H9 (cell line): ENCODE data around the gene HK2. TPM values are rescaled to one million over a fixed set of nuclear protein-coding genes. Genes with fewer than 3 reads are reported as not detected.
A peak's percentile ranks its signal among the peaks of the same experiment; 100 is the strongest.

ENCODE experiments used
- DNase-seq: peaks from one replicate; pipeline ENCODE4 v3.0.0-alpha.2; 2017
- H2AFZ ChIP-seq: one replicate; pipeline ENCODE4 v1.6.1; 2013; ENCODE audit warnings: mild to moderate bottlenecking, low read length, control low read depth, moderate library complexity
- H2AK5ac ChIP-seq: 2 replicates; pipeline ENCODE4 v1.6.1; 2013; ENCODE audit warnings: low read length, control low read depth, mixed read lengths; ENCODE audit not compliant: insufficient read length
- H2BK120ac ChIP-seq: one replicate; pipeline ENCODE4 v1.6.1; 2013; ENCODE audit warnings: low read depth, mild to moderate bottlenecking, low read length, control low read depth, inconsistent platforms; ENCODE audit not compliant: poor library complexity, severe bottlenecking
- H2BK12ac ChIP-seq: 2 replicates; pipeline ENCODE4 v1.6.1; 2013; ENCODE audit warnings: low read length, control low read depth, mixed read lengths, low read depth; ENCODE audit not compliant: insufficient read length
- H2BK15ac ChIP-seq: 2 replicates; pipeline ENCODE4 v1.6.1; 2013; ENCODE audit warnings: low read depth, low read length, control low read depth
- H2BK20ac ChIP-seq: one replicate; pipeline ENCODE4 v1.6.1; 2013; ENCODE audit warnings: low read depth, mild to moderate bottlenecking, low read length, control low read depth, inconsistent platforms; ENCODE audit not compliant: poor library complexity, severe bottlenecking
- H2BK5ac ChIP-seq: 2 replicates; pipeline ENCODE4 v1.6.1; 2013; ENCODE audit warnings: low read length, control low read depth, mixed read lengths; ENCODE audit not compliant: insufficient read length
- H3K14ac ChIP-seq: 2 replicates; pipeline ENCODE4 v1.6.1; 2013; ENCODE audit warnings: low read length, control low read depth; ENCODE audit not compliant: insufficient read depth
- H3K18ac ChIP-seq: 2 replicates; pipeline ENCODE4 v1.6.1; 2013; ENCODE audit warnings: low read depth, mild to moderate bottlenecking, mixed read lengths, low read length, control low read depth; ENCODE audit not compliant: insufficient read length
- H3K23ac ChIP-seq: 2 replicates; pipeline ENCODE4 v1.6.1; 2013; ENCODE audit warnings: low read length, control low read depth, mixed read lengths, low read depth; ENCODE audit not compliant: insufficient read length
- H3K23me2 ChIP-seq: 2 replicates; pipeline ENCODE4 v1.6.1; 2013; ENCODE audit warnings: low read depth, mild to moderate bottlenecking, mixed read lengths, low read length, control low read depth; ENCODE audit not compliant: insufficient read length, poor library complexity, severe bottlenecking
- H3K27ac ChIP-seq: 2 replicates; pipeline ENCODE4 v1.5.1; 2013; ENCODE audit warnings: low read length, control low read depth, mixed read lengths, low read depth; ENCODE audit not compliant: insufficient read length
- H3K27me3 ChIP-seq: 2 replicates; pipeline ENCODE4 v1.6.1; 2013; ENCODE audit warnings: low read length, control low read depth, inconsistent platforms; ENCODE audit not compliant: insufficient read depth
- H3K4ac ChIP-seq: 2 replicates; pipeline ENCODE4 v1.6.1; 2013; ENCODE audit warnings: low read depth, mild to moderate bottlenecking, control low read depth, inconsistent platforms, low read length, moderate library complexity
- H3K4me1 ChIP-seq: 2 replicates; pipeline ENCODE4 v1.6.1; 2013; ENCODE audit warnings: low read length, control low read depth, inconsistent platforms; ENCODE audit not compliant: insufficient read depth
- H3K4me2 ChIP-seq: 2 replicates; pipeline ENCODE4 v1.6.1; 2013; ENCODE audit warnings: low read length, control low read depth, mixed read lengths; ENCODE audit not compliant: insufficient read length, insufficient read depth
- H3K56ac ChIP-seq: 2 replicates; pipeline ENCODE4 v1.6.1; 2013; ENCODE audit warnings: low read depth, mild to moderate bottlenecking, mixed read lengths, low read length, control low read depth; ENCODE audit not compliant: insufficient read length
- H3K79me1 ChIP-seq: 2 replicates; pipeline ENCODE4 v1.6.1; 2013; ENCODE audit warnings: low read depth, mild to moderate bottlenecking, moderate library complexity, low read length, control low read depth, inconsistent platforms; ENCODE audit not compliant: insufficient read depth, poor library complexity, severe bottlenecking
- H3K79me2 ChIP-seq: 2 replicates; pipeline ENCODE4 v1.6.1; 2013; ENCODE audit warnings: low read length, control low read depth, inconsistent platforms; ENCODE audit not compliant: insufficient read depth
- H3K9ac ChIP-seq: 2 replicates; pipeline ENCODE4 v1.6.1; 2013; ENCODE audit warnings: low read length, control low read depth, mixed read lengths; ENCODE audit not compliant: insufficient read length; ENCODE audit errors: extremely low read depth
- H3K9me3 ChIP-seq: one replicate; pipeline ENCODE4 v1.6.1; 2013; ENCODE audit warnings: low read depth, low read length, inconsistent platforms; ENCODE audit not compliant: control insufficient read depth
- H3T11ph ChIP-seq: one replicate; pipeline ENCODE4 v1.6.1; 2013; ENCODE audit warnings: mild to moderate bottlenecking, low read length, control low read depth, inconsistent platforms
- H4K20me1 ChIP-seq: one replicate; pipeline ENCODE4 v1.6.1; 2013; ENCODE audit not compliant: control insufficient read depth, insufficient read length, insufficient read depth
- H4K5ac ChIP-seq: 2 replicates; pipeline ENCODE4 v1.6.1; 2013; ENCODE audit warnings: low read depth, mild to moderate bottlenecking, mixed read lengths, low read length, control low read depth; ENCODE audit not compliant: insufficient read length
- H4K8ac ChIP-seq: replicated peaks from 2 replicates; pipeline ENCODE4 v1.6.1; 2013; ENCODE audit warnings: low read length, control low read depth, mixed read lengths, low read depth; ENCODE audit not compliant: insufficient read length
- H4K91ac ChIP-seq: 2 replicates; pipeline ENCODE4 v1.6.1; 2013; ENCODE audit warnings: low read depth, mild to moderate bottlenecking, moderate library complexity, mixed read lengths, low read length, control low read depth; ENCODE audit not compliant: insufficient read length
- H3K27ac Mint-ChIP-seq, 3 experiments: 2 replicates in 2 of 3; 3 replicates in 1 of 3; pipeline ENCODE4 v1.8.0; 2020 to 2021; ENCODE audit warnings: mixed read lengths in 3 of 3, mild to moderate bottlenecking in 1 of 3, moderate library complexity in 1 of 3
- H3K27me3 Mint-ChIP-seq: 2 replicates; pipeline ENCODE4 v1.8.0; 2021; ENCODE audit warnings: low read depth, mild to moderate bottlenecking, moderate library complexity, mixed read lengths
- H3K36me3 Mint-ChIP-seq, 3 experiments: 2 replicates in 2 of 3; 3 replicates in 1 of 3; pipeline ENCODE4 v1.8.0; 2020 to 2021; ENCODE audit warnings: low read depth in 3 of 3, mixed read lengths in 3 of 3; ENCODE audit not compliant: insufficient read depth in 1 of 3
- H3K4me1 Mint-ChIP-seq, 2 experiments: 2 replicates each; pipeline ENCODE4 v1.8.0; 2020; ENCODE audit warnings: mixed read lengths in 2 of 2
- H3K4me3 Mint-ChIP-seq, 2 experiments: 2 replicates in 1 of 2; 3 replicates in 1 of 2; pipeline ENCODE4 v1.8.0; 2020 to 2021; ENCODE audit warnings: mild to moderate bottlenecking in 2 of 2, mixed read lengths in 2 of 2, moderate library complexity in 1 of 2
- H3K9me3 Mint-ChIP-seq, 2 experiments: 2 replicates in 1 of 2; 3 replicates in 1 of 2; pipeline ENCODE4 v1.8.0; 2020; ENCODE audit warnings: mild to moderate bottlenecking in 2 of 2, mixed read lengths in 2 of 2, moderate library complexity in 1 of 2
- WGBS: extraction: QIAGEN DNeasy Blood & Tissue Kit; methylation state at CpG from one replicate; pipeline ENCODE4 v1.1.7; 2013; ENCODE audit warnings: missing lambda C conversion rate, low lambda C conversion rate, mixed read lengths; ENCODE audit not compliant: insufficient read length; ENCODE audit errors: extremely low coverage; 5-methylcytosine and 5-hydroxymethylcytosine counted together
- total RNA-seq: library from RNA; stranded (reverse); gene quantifications from 2 replicates; pipeline ENCODE4 v1.2.1, GENCODE V29; 2021
- TF ChIP-seq, protein P1 (sequence below): fragments of 200-600 bp; sonication (generic); conservative IDR thresholded peaks from 3 replicates; pipeline ENCODE4 v1.8.0; 2021; ENCODE audit warnings: antibody characterized with exemption, mild to moderate bottlenecking

Gene HK2
- total RNA-seq, 1 experiment from 2014 or later = 54.3 TPM

DNA sequence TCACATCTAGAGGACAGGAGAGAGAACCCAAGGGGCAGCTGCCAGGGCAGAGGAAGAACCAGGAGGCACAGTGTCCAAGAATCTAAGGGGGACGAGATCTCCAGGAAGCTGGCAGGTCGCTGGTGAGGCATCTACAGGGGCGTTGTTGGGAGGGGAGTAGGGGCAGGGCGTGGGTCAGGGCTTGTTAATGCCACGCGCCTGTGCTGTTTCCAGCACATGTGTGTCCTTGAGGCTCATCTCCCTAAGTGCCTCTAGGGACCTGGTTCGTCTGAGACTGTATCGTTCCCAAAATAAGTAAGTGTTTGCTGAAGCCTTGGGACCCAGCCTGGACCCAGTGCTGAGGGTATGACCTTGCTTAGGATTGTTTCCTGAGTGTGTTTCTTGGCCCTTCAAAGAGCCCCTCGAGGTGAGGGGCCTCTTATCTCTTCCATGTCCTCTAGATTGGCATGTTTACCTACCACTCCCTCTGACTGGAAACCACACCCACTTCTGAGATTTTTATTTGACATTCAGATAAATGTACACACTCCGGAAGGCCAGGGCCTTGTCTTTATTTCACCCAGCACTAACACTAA lies 22.2 kb downstream of the HK2 start:
- no peak overlapping the region for H3K27ac ChIP-seq
- Mint-ChIP-seq H3K4me3 (no peak overlapping the region), H3K9me3 (no peaks in the 10 kb centered on the region), H3K27ac (peak overlapping the region; percentile 29 to 72 (median 44); a peak in 3 of 7 replicates), H3K36me3 (peaks cover 33 to 60% (median 55%) of the 10 kb centered on the region in 3 experiments; a peak in 6 of 7 replicates), H3K4me1 (peaks cover 23 to 30% of the 10 kb centered on the region in 2 experiments), H3K27me3 (no peaks in the 10 kb centered on the region)
- no peak overlapping the region for H2BK15ac ChIP-seq
- no peak overlapping the region for H3K9ac ChIP-seq
- no peak overlapping the region for H3K4ac ChIP-seq
- no peak overlapping the region for H4K8ac ChIP-seq
- WGBS = no CpG with 5 or more reads among the region's 10 CpGs
- H3K14ac ChIP-seq = no peak overlapping the region
- H3K4me1 ChIP-seq = peaks cover 3% of the 10 kb centered on the region; the same call in 1 of the 2 replicates
- no peaks in the 10 kb centered on the region for H3K23me2 ChIP-seq
- H3K79me1 ChIP-seq = peaks cover 8% of the 10 kb centered on the region
- H2AK5ac ChIP-seq = no peak overlapping the region
- H3K27me3 ChIP-seq = no peaks in the 10 kb centered on the region
- no peak overlapping the region for H2BK120ac ChIP-seq
- no peak overlapping the region for H2BK5ac ChIP-seq
- no peak overlapping the region for H3T11ph ChIP-seq
- H2AFZ ChIP-seq = no peak overlapping the region
- no peak overlapping the region for H4K91ac ChIP-seq
- H3K23ac ChIP-seq = no peak overlapping the region
- H3K4me2 ChIP-seq = no peak overlapping the region
- H4K5ac ChIP-seq = no peak overlapping the region
- H3K79me2 ChIP-seq = peaks cover 10% of the 10 kb centered on the region; the same call in 1 of the 2 replicates
- H3K9me3 ChIP-seq = no peaks in the 10 kb centered on the region
- no peak overlapping the region for H3K18ac ChIP-seq
- TF ChIP-seq, protein P1, sequence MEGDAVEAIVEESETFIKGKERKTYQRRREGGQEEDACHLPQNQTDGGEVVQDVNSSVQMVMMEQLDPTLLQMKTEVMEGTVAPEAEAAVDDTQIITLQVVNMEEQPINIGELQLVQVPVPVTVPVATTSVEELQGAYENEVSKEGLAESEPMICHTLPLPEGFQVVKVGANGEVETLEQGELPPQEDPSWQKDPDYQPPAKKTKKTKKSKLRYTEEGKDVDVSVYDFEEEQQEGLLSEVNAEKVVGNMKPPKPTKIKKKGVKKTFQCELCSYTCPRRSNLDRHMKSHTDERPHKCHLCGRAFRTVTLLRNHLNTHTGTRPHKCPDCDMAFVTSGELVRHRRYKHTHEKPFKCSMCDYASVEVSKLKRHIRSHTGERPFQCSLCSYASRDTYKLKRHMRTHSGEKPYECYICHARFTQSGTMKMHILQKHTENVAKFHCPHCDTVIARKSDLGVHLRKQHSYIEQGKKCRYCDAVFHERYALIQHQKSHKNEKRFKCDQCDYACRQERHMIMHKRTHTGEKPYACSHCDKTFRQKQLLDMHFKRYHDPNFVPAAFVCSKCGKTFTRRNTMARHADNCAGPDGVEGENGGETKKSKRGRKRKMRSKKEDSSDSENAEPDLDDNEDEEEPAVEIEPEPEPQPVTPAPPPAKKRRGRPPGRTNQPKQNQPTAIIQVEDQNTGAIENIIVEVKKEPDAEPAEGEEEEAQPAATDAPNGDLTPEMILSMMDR = no peak
- H4K20me1 ChIP-seq = no peaks in the 10 kb centered on the region
- H2BK20ac ChIP-seq = no peak overlapping the region
- H3K56ac ChIP-seq = no peak overlapping the region
- DNase-seq = no peak
- no peak overlapping the region for H2BK12ac ChIP-seq
